GM03348 (cell line): ENCODE measurements around the gene GALNT10.
"Not testable (repeated sequence)": the region's sequence is repeated elsewhere in the genome, so short reads cannot be mapped to it uniquely, and the experiment has no call there.

Source experiments
- DNase-seq: peaks from one replicate; pipeline ENCODE4 v3.0.0; 2012; ENCODE audit warnings: low spot score

Gene GALNT10

DNA sequence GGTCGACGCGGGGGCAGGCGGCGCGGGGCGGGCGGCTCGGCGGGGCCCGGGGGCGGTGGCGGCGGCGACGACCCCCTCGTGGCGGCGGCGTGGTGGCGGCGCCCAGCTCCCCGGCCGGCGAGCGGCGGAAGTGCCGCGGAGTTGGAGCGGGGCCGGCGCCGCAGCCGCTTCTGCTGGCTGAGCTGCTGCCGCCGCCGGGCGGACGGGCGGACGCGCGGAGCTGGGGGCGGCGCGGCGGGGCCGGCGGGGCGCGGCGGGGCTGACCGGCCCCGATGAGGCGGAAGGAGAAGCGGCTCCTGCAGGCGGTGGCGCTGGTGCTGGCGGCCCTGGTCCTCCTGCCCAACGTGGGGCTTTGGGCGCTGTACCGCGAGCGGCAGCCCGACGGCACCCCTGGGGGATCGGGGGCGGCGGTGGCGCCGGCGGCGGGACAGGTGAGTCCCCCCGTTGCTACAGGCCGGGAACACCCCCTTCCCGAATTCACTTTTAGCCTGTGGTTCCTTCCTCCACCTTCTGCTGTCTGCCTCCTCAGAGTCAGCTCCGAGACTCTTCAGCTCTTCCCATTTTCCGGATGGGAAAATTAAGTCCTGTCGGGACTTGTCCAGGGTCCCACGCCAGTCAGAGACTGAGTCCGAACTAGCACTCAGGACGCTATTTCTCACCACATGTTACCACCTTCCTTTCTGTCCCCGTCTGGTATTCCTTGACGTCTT, at the start of gene GALNT10:
Gene GALNT10, plus strand, starts transcription at position 139 of the 710 bp plus-strand sequence. Its CDS starts 134 bp downstream, at position 273.
- peak; percentile 94 for DNase-seq

GRCh38 chr5:154141745-154142221, 48.8 kb upstream of the GALNT10 start:
- DNase-seq = no peak

GRCh38 chr5:154143211-154143641, 47.3 kb upstream of the GALNT10 start:
- DNase-seq = no peak

DNA sequence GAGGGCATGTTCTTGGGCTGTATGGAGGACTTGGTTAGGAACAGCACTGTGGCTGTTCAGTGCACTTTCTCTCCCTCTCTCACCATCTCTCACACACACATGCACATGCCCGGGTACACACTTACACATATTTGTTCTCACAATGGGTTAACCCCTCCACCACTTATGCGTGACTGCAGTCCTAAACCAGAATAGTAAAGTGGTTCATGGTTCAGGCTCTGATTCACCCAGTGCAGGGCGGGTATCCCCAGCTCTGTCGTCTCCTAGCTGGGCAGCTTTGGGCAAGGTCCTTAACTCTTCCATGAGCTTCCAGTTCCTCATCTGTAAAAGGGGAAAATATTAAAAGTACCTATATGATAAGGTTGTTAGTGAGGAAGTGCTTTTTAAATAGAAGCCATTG, 45.3 kb upstream of the GALNT10 start:
- no peak for DNase-seq

GRCh38 chr5:154146409-154146808, 44.1 kb upstream of the GALNT10 start:
- DNase-seq = no peak

DNA sequence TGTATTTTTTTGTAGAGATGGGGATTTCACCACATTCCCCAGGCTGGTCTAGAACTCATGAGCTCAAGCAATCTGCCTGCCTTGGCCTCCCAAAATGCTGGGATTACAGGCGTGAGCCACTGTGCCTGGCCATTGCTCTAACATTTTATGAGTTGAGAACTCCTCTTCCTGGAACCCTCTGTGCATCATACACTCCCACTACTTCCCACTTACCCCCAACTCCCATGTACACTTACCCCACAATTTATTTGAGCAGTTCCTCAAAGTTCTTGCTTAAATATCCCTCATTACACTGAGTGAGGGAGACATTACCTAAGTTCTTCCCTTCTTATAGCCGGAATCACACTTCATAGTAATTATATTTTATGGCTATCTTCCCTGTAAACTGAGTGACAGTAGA, 42.9 kb upstream of the GALNT10 start:
- no peak for DNase-seq

DNA sequence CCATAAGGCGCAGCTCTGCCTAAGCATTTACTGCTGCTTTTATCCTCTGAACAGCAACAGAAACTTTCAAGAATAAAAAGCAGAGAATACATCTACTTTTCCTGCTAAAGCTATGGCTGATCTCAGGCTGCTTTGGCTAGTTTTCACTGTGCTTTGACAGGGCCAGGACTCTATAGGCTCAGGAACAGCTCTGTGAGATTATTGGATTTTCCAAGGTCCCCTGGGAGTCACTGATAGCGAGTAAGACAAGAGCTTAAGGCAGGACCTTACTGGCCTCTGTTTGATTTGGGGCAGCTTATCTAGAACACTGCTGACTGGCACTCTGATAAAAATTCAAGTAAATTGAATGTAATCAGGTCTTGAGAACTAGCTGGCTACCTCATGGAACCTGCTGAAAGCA, 40.1 kb upstream of the GALNT10 start:
- DNase-seq = not testable (repeated sequence)

- DNase-seq = no peak
Observed at GRCh38 chr5:154157483-154158378, 32.8 kb upstream of the GALNT10 start.

GRCh38 chr5:154158379-154158737, 32.2 kb upstream of the GALNT10 start:
- DNase-seq = no peak

DNA sequence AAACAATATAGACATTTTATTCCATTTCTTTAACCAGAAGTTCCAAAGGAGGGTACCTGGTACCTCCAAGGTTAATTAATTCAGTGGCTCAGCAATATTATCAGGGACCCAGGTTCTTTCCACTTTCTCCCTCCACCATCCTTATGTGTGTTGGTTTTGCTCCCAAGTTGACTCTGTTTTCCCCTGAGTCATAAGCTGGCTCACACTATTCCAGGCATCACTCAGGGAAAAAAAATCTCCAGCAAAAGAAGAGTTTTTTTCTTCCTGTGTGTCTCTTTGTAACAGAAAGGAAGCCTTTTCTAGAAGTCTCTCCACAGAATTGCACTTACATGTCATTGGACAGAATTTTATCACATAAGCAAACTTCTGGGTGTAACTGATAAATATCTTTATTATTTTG, 31.2 kb upstream of the GALNT10 start:
- peak; percentile 52 for DNase-seq

GRCh38 chr5:154162539-154163151, 27.9 kb upstream of the GALNT10 start:
- no peak for DNase-seq

GRCh38 chr5:154163327-154164248, 26.9 kb upstream of the GALNT10 start:
- DNase-seq = no peak

GRCh38 chr5:154164249-154164581, 26.3 kb upstream of the GALNT10 start:
- DNase-seq = no peak

- DNase-seq = no peak
Observed at GRCh38 chr5:154165886-154166285, 24.6 kb upstream of the GALNT10 start.

GRCh38 chr5:154166901-154167791, 23.4 kb upstream of the GALNT10 start:
- DNase-seq = no peak

- DNase-seq = peak; percentile 44
Observed at GRCh38 chr5:154168395-154168794, 22.1 kb upstream of the GALNT10 start.

- DNase-seq = no peak
Observed at GRCh38 chr5:154172785-154173184, 17.7 kb upstream of the GALNT10 start.

DNA sequence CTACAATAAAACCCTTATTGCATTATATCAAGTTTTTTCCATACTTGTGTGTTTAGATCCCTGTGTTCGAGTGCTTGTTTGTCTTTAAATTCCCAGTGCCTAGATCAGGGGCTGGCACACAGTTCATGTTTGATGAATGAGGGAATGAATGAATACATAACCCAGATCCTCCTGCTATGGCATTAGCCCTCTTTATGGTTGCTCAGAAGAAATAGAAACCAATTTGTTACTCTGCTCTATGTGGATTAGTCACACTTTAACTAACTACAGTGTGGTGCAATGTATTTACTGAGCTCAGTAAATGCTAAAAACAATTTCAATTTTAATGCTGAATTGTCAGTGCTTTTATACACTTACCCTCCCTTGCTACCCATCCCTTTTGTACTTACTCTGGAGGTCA, 16.4 kb upstream of the GALNT10 start:
- DNase-seq = no peak

DNA sequence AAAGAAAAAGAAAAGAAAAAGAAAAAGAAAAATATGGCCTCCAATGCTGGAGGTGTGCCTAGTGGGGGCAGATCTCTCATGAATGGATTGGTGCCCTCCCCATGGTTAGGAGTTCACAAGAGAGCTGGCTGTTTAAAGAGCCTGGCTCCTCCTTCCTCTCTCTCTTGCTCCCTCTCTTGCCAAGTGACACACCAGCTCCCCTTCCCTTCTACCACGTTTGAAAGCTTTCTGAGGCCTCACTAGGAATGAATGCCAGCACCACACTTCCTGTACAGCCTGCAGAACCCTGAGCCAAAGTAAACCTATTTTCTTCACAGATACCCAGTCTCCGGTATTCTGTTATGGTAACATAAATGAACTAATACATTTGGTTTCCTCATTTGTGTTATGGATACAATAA, 14.4 kb upstream of the GALNT10 start:
- no peak for DNase-seq

DNA sequence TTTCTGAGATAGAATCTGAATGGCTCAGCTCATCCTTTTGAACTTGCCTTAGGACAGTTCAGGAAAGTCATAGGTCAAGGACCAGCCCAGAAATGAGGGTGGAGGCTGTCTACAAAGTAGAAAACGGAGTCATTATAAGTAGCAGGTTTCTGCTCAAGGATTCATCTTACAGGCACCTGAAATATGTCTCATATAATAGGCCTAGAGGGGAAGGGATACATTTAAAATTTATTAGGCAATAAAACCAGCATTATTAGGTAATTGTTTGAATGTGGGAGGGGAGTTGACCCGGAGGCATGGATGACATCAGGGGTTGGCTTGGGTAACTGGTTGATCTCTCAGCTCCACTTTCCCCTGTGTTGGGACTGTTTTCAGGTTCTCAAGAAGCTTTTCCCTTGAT, 11.9 kb upstream of the GALNT10 start:
- DNase-seq = no peak
